NCI-H460 (cell line): Measurements from ENCODE around the gene ATXN2. TPM values are rescaled to one million over a fixed set of nuclear protein-coding genes. Genes with fewer than 3 reads are reported as not detected.
"Not testable (repeated sequence)": the region's sequence is repeated elsewhere in the genome, so short reads cannot be mapped to it uniquely, and the experiment has no call there.

Experiments used
- DNase-seq: peaks from one replicate; pipeline ENCODE4 v3.0.0-alpha.2; 2016; ENCODE audit warnings: low read depth; ENCODE audit errors: extremely low read depth
- total RNA-seq: library from RNA; depleted of rRNA; stranded (reverse); fragments of >200 nt; shearing (Covaris generic); gene quantifications from 2 replicates; pipeline ENCODE4 v1.2.3, GENCODE V29; 2014

ATXN2 gene
- total RNA-seq, 1 experiment from 2014 or later: 22.7 TPM

- DNase-seq: no peak
Measured at GRCh38 chr12:111574797-111575443, 24.2 kb downstream of the ATXN2 start.

DNA sequence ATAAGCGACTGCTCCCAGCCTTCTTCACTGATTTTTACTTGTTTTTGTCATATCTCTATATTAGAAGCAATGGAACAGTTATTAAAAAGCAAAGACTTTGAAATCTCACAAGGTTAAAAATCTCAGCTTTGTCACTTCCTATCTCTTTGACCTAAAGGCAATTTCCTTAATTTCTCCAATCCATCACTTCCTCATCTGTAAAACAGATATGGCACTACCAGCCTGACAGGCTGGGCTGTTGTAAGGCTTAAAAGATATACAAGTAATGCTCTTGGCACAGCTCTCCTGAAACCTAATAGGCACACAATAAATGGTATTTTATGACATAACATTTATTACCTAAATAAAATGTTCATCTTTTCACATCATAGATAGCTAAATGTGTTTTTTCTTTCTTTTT lies 25.6 kb downstream of the ATXN2 start:
- DNase-seq: no peak

- DNase-seq: peak; percentile 50
Measured at GRCh38 chr12:111570084-111570961, 28.8 kb downstream of the ATXN2 start.

DNA sequence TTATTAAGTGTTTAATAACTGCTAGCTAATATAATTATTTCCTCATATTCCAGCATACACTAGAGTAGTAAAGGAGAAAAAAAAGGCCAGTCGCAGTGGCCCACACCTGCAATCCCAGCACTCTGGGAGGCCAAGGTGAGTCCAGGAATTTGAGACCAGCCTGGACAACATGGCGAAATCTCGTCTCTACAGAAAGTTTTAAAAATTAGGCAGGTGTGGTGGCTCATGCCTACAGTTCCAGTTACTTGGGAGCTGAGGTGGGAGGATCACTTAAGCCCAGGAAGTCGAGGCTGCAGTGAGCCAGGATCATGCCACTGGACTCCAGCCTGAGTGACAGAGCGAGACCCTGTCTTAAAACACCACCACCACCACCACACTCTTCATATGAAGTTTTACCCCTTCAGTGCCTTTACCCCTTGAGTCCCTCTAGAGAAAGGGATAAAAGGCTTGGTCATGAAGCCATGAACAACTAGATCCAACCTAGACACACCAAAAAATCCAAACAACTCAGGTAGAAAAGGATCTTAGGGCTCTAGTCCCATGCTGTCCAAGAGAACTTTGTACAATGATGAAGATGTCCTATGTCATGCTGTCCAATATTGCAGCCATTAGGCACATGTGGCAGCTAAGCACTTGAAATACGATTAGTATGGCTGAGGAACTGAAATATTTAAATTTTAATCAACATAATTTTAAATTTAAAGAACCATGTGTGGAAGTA lies 29.6 kb downstream of the ATXN2 start:
- DNase-seq: no peak

- DNase-seq: not testable (repeated sequence)
Measured at GRCh38 chr12:111560844-111561243, 38.3 kb downstream of the ATXN2 start.

DNA sequence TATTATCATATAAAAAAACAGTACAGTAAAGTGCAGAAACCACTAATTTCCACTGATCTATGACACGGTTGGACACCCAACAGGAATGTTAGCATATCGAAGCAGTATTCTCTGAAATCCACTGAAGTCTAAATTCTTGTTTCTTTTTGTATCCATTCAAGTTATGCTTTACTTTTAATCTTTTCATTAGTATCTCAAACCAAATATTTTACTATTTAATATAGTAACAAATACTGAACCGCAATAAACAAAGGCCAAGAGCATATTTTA lies 41.1 kb downstream of the ATXN2 start:
- no peak for DNase-seq

- DNase-seq: no peak
Measured at GRCh38 chr12:111557271-111558106, 41.6 kb downstream of the ATXN2 start.

DNA sequence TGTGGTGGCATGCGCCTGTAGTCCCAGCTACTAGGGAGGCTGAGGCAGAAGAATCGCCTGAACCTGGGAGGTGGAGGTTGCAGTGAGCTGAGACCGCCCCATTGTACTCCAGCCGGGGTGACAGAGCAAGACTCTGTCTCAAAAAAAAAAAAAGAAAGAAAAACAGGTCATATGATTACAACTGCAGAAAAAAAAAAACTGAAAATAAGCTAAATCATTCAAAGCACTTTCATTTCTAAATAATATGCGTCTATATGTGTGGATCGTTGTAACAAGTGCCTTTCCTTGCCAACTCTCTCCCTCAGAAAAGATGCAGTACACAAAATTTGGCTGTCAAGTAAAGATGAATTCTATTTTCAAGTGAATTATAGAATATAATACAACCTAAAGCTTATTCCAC lies 42.4 kb downstream of the ATXN2 start:
- DNase-seq: no peak

DNA sequence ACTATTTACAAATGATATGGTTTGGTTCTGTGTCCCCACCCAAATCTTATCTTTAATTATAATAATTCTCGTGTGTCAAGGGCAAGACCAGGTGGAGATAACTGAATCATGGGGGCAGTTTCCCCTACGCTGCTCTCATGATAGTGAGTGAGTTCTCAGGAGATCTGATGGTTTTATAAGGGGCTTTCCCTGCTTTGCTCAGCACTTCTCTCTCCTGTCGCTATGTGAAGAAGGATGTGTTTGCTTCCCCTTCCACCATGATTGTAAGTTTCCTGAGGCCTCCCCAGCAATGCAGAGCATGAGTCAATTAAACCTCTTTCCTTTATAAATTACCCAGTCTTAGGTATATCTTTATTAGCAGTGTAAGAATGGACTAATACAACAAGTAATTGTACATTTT lies 43.8 kb downstream of the ATXN2 start:
- DNase-seq: not testable (repeated sequence)

GRCh38 chr12:111546758-111547383 lies 52.2 kb downstream of the ATXN2 start:
- DNase-seq: no peak

- no peak for DNase-seq
Measured at GRCh38 chr12:111546171-111546570, 52.9 kb downstream of the ATXN2 start.

GRCh38 chr12:111544032-111544431 lies 55.1 kb downstream of the ATXN2 start:
- no peak for DNase-seq

- no peak for DNase-seq
Measured at GRCh38 chr12:111532751-111533150, 66.4 kb downstream of the ATXN2 start.

DNA sequence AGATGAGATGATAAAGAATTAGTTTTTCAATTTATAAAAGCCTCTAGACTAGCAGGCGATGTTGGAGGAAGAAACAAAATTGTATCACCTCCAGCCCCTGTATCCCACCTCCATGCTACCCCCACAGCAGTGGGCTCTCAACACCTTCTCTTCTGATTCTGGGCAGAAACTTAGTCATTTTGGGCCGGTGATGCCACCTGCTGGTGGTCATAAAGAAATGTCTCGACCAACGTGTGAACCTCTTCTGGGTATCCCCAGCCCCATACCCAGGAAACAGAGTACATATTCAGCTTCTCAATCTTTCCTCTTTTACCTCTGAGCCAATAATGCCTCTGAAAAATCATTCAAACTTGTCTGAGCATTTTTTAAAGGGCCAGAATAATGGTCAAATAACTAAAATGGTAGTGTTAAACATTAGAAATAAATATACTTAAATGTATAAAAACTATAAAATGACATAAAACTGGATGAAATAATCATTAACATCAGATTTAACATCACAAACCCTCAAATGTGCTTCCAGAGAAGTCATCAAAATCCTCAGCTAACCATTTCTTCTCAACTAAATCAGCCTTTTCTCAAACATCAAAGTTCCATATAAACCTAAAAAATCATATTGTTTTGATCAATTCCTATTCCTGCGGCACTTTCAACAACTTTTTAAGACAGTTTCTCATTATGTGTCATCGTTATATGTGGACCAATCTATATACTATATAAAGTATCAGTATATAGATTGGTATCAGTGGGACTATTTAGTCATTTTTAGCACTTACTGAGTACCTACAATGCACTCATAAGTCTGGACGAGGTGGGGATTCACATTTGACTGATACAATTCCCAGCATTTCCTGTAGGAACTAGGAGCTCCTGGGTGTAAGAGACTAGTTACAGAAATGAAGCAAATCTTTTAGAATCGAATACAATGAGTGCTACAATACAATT lies 69.4 kb downstream of the ATXN2 start:
- peak; percentile 59 for DNase-seq

GRCh38 chr12:111523587-111524167 lies 75.4 kb downstream of the ATXN2 start:
- DNase-seq: no peak

DNA sequence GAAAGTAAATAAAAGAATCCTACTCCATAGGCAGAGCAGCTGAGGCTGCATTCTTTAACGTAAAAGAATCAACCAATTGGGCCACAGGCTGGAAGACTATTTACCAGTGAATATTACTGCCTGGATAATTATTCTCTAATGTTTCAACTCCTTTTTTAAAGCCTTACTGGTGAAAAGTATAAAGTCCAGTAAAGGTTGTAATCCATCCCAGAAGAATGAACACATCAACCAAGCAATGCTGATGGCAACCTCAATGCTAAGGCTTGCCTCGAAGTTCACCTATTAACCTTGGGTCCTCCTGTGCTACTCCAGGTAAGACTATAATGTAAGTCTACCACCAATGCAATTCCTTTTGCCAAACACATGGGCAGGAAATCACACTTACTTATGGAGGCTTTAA lies 77.3 kb downstream of the ATXN2 start:
- DNase-seq: no peak

GRCh38 chr12:111519937-111520336 lies 79.2 kb downstream of the ATXN2 start:
- no peak for DNase-seq

- DNase-seq: no peak
Measured at GRCh38 chr12:111519083-111519482, 80.0 kb downstream of the ATXN2 start.

DNA sequence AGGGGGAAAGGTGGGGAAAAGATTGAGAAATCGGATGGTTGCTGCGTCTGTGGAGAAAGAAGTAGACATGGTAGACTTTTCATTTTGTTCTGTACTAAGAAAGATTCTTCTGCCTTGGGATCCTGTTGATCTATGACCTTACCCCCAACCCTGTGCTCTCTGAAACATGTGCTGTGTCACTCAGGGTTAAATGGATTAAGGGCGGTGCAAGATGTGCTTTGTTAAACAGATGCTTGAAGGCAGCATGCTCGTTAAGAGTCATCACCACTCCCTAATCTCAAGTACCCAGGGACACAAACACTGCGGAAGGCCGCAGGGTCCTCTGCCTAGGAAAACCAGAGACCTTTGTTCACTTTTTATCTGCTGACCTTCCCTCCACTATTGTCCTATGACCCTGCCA lies 91.4 kb downstream of the ATXN2 start:
- DNase-seq: not testable (repeated sequence)
